ENCODE data around the gene PLEKHO2.

The PLEKHO2 gene

GRCh38 chr15:64854041-64854440 is 12.3 kb downstream of the PLEKHO2 start:
- Histone ChIP-seq H3K4me3 (ENCODE audit: severe bottlenecking) (no peak overlapping the region), H3K27me3 (ENCODE audit: insufficient read depth, poor library complexity, severe bottlenecking) (no peaks in the 10 kb centered on the region), H3K36me3 (ENCODE audit: low read depth) (peaks cover 8% of the 10 kb centered on the region; the same call in 1 of the 2 replicates), H3K4me1 (ENCODE audit: insufficient read depth, poor library complexity, severe bottlenecking) (peaks cover 16% of the 10 kb centered on the region), H3K9me3 (ENCODE audit: severe bottlenecking) (no peaks in the 10 kb centered on the region), H3K27ac (ENCODE audit: poor library complexity, severe bottlenecking) (no peak overlapping the region)
- DNase-seq (ENCODE audit: low spot score) (no peak), ATAC-seq (ENCODE audit: low read depth) (0 out of 3 replicates have a peak, but pooled peaks have one; percentile 6)
- no peak for TF ChIP-seq CTCF (IDR thresholded peaks at IDR 0.05; ENCODE audit: poor library complexity, severe bottlenecking)

GRCh38 chr15:64854526-64854925 is 12.8 kb downstream of the PLEKHO2 start:
- Histone ChIP-seq H3K27ac (ENCODE audit: poor library complexity, severe bottlenecking) (no peak overlapping the region), H3K27me3 (ENCODE audit: insufficient read depth, poor library complexity, severe bottlenecking) (no peaks in the 10 kb centered on the region), H3K4me3 (ENCODE audit: severe bottlenecking) (no peak overlapping the region), H3K36me3 (ENCODE audit: low read depth) (peaks cover 6% of the 10 kb centered on the region), H3K9me3 (ENCODE audit: severe bottlenecking) (no peaks in the 10 kb centered on the region), H3K4me1 (ENCODE audit: insufficient read depth, poor library complexity, severe bottlenecking) (peaks cover 16% of the 10 kb centered on the region)
- no peak for TF ChIP-seq CTCF (IDR thresholded peaks at IDR 0.05; ENCODE audit: poor library complexity, severe bottlenecking)
- ATAC-seq (ENCODE audit: low read depth), result no peak
- no peak for DNase-seq (ENCODE audit: low spot score)

GRCh38 chr15:64855205-64855975 is 13.7 kb downstream of the PLEKHO2 start:
- H3K4me3 ChIP-seq (ENCODE audit: severe bottlenecking), result no peak overlapping the region
- no peak for TF ChIP-seq CTCF (IDR thresholded peaks at IDR 0.05; ENCODE audit: poor library complexity, severe bottlenecking)
- ATAC-seq (ENCODE audit: low read depth) (peak; percentile 35; the same call in 2 of the 3 replicates), DNase-seq (ENCODE audit: low spot score) (no peak)
- peaks cover 4% of the 10 kb centered on the region for H3K36me3 ChIP-seq (ENCODE audit: low read depth)
- H3K9me3 ChIP-seq (ENCODE audit: severe bottlenecking), result no peaks in the 10 kb centered on the region
- H3K27me3 ChIP-seq (ENCODE audit: insufficient read depth, poor library complexity, severe bottlenecking), result no peaks in the 10 kb centered on the region
- H3K27ac ChIP-seq (ENCODE audit: poor library complexity, severe bottlenecking), result no peak overlapping the region
- peaks cover 16% of the 10 kb centered on the region for H3K4me1 ChIP-seq (ENCODE audit: insufficient read depth, poor library complexity, severe bottlenecking)

- Histone ChIP-seq H3K4me3 (ENCODE audit: severe bottlenecking) (no peak overlapping the region), H3K27me3 (ENCODE audit: insufficient read depth, poor library complexity, severe bottlenecking) (no peaks in the 10 kb centered on the region), H3K9me3 (ENCODE audit: severe bottlenecking) (no peaks in the 10 kb centered on the region), H3K27ac (ENCODE audit: poor library complexity, severe bottlenecking) (no peak overlapping the region), H3K36me3 (ENCODE audit: low read depth) (peaks cover 4% of the 10 kb centered on the region), H3K4me1 (ENCODE audit: insufficient read depth, poor library complexity, severe bottlenecking) (peaks cover 6% of the 10 kb centered on the region)
- ATAC-seq (ENCODE audit: low read depth) (no peak), DNase-seq (ENCODE audit: low spot score) (no peak)
- TF ChIP-seq CTCF (IDR thresholded peaks at IDR 0.05; ENCODE audit: poor library complexity, severe bottlenecking), result no peak
These were observed 14.9 kb downstream of the PLEKHO2 start for GRCh38 chr15:64856429-64857145.
